Measurements from ENCODE around the gene MYO7B.

The MYO7B gene

GRCh38 chr2:127611076-127611925 is 75.8 kb downstream of the MYO7B start:
- no peak for DNase-seq

- DNase-seq, result no peak
Measured at GRCh38 chr2:127612111-127612822, 76.8 kb downstream of the MYO7B start.

- DNase-seq, result no peak
Measured at GRCh38 chr2:127614246-127614645, 78.8 kb downstream of the MYO7B start.

- DNase-seq, result no peak
Measured at GRCh38 chr2:127614731-127615130, 79.2 kb downstream of the MYO7B start.

GRCh38 chr2:127615511-127616166 is 80.2 kb downstream of the MYO7B start:
- DNase-seq, result no peak

- no peak for DNase-seq
Measured at GRCh38 chr2:127618551-127619202, 83.2 kb downstream of the MYO7B start.

- DNase-seq, result no peak
Measured at GRCh38 chr2:127619203-127619590, 83.7 kb downstream of the MYO7B start.

GRCh38 chr2:127619877-127620705 is 84.6 kb downstream of the MYO7B start:
- no peak for DNase-seq

GRCh38 chr2:127620866-127621265 is 85.4 kb downstream of the MYO7B start:
- DNase-seq, result no peak

GRCh38 chr2:127621981-127622431 is 86.5 kb downstream of the MYO7B start:
- DNase-seq, result no peak

- no peak for DNase-seq
Measured at GRCh38 chr2:127622561-127623387, 87.3 kb downstream of the MYO7B start.

GRCh38 chr2:127623388-127624319 is 88.2 kb downstream of the MYO7B start:
- DNase-seq, result no peak

- DNase-seq, result no peak
Measured at GRCh38 chr2:127624320-127624755, 88.9 kb downstream of the MYO7B start.

- no peak for DNase-seq
Measured at GRCh38 chr2:127624756-127625571, 89.5 kb downstream of the MYO7B start.

GRCh38 chr2:127625572-127625951 is 90.1 kb downstream of the MYO7B start:
- no peak for DNase-seq

GRCh38 chr2:127626175-127626574 is 90.7 kb downstream of the MYO7B start:
- no peak for DNase-seq

- no peak for DNase-seq
Measured at GRCh38 chr2:127626917-127627739, 91.6 kb downstream of the MYO7B start.

Measured in GDM1 (cell line).